OCI-LY1 (cell line): Measurements from ENCODE around the gene RASA3.

ENCODE experiments used
- CTCF ChIP-seq: fragments of 200-600 bp; sonication (generic), shearing (Covaris generic); IDR thresholded peaks from 2 replicates; pipeline ENCODE4 v1.5.1; 2017; ENCODE audit warnings: mild to moderate bottlenecking, antibody characterized with exemption, low read length, moderate library complexity, mixed read lengths
- EZH2 ChIP-seq: fragments of 200-600 bp; sonication (generic), shearing (Covaris generic); IDR thresholded peaks from 2 replicates; pipeline ENCODE4 v1.8.0; 2017; ENCODE audit warnings: borderline replicate concordance, mixed run types, mild to moderate bottlenecking, antibody characterized with exemption, low read length, moderate library complexity, mixed read lengths

GRCh38 chr13:114062754-114063153, 69.7 kb downstream of the RASA3 start:
- no peak for TF ChIP-seq CTCF
- TF ChIP-seq EZH2, result no peak
